Measurements from ENCODE around the gene DQX1. TPM values are rescaled to one million over a fixed set of nuclear protein-coding genes. Genes with fewer than 3 reads are reported as not detected.
A peak's percentile ranks its signal among the peaks of the same experiment; 100 is the strongest.

Gene DQX1
- total and polyA plus RNA-seq, 2 experiments from 2014 or later, result 0.32 to 0.52 TPM

GRCh38 chr2:74501335-74502071 is 24.5 kb downstream of the DQX1 start (continued):
- TF ChIP-seq ZNF462 (CRISPR knock-in tag; IDR thresholded peaks at IDR 0.05), result no peak
- TF ChIP-seq STAT1 (IDR thresholded peaks at IDR 0.05; ENCODE audit: unreplicated experiment), result no peak
- no peak for TF ChIP-seq NANOG (IDR thresholded peaks at IDR 0.05; ENCODE audit: borderline replicate concordance)
- TF ChIP-seq ZNF114 (CRISPR knock-in tag; IDR thresholded peaks at IDR 0.05), result no peak

- no peak overlapping the region for H3K27ac ChIP-seq (ENCODE audit: low read depth)
- no peak for TF ChIP-seq POLR2AphosphoS5 (IDR thresholded peaks at IDR 0.05; ENCODE audit: low read depth)
- TF ChIP-seq REST (IDR thresholded peaks at IDR 0.05; ENCODE audit: unreplicated experiment), result no peak
- no peak for TF ChIP-seq JUNB (IDR thresholded peaks at IDR 0.05; ENCODE audit: unreplicated experiment)
- TF ChIP-seq CTCF (conservative IDR thresholded peaks at IDR 0.05; ENCODE audit: low read depth in 2 of 2), result no peak
- no peak for TF ChIP-seq EZH2 (IDR thresholded peaks at IDR 0.05; ENCODE audit: low read depth, unreplicated experiment)
- TF ChIP-seq ZNF331 (CRISPR knock-in tag; IDR thresholded peaks at IDR 0.05; ENCODE audit: low read depth), result no peak
- no peak for TF ChIP-seq NANOG (IDR thresholded peaks at IDR 0.05; ENCODE audit: borderline replicate concordance)
- TF ChIP-seq EZH2phosphoT487 (IDR thresholded peaks at IDR 0.05; ENCODE audit: unreplicated experiment), result no peak
- no peak for TF ChIP-seq ETS1 (IDR thresholded peaks at IDR 0.05)
- no peak for TF ChIP-seq ZNF114 (CRISPR knock-in tag; IDR thresholded peaks at IDR 0.05)
Measured at GRCh38 chr2:74500578-74500946, 25.5 kb downstream of the DQX1 start.

More at GRCh38 chr2:74500578-74500946, 25.5 kb downstream of the DQX1 start:
- Mint-ChIP-seq H3K4me3 (peak overlapping the region; percentile 77; the same call in 1 of the 3 replicates), H3K9me3 (no peaks in the 10 kb centered on the region), H3K27ac (no peak overlapping the region), H3K36me3 (ENCODE audit: low read depth) (peaks cover 16% of the 10 kb centered on the region), H3K4me1 (peaks cover 54% of the 10 kb centered on the region), H3K27me3 (ENCODE audit: insufficient read depth, low read depth, poor library complexity) (peaks cover 100% of the 10 kb centered on the region)
- ATAC-seq (no peak), DNase-seq (ENCODE audit: low spot score) (peak; percentile 51)
- H3F3A ChIP-seq (replicated peaks; ENCODE audit: low read depth), result peaks cover 48% of the 10 kb centered on the region
- peak overlapping the region; percentile 69; the same call in 1 of the 2 replicates for H3K4me3 ChIP-seq
- no peaks in the 10 kb centered on the region for H3K79me2 ChIP-seq (replicated peaks; ENCODE audit: insufficient read depth)
- H3K4me1 ChIP-seq (ENCODE audit: insufficient read depth), result peaks cover 51% of the 10 kb centered on the region
- peaks cover 11% of the 10 kb centered on the region for H4K20me1 ChIP-seq (replicated peaks; ENCODE audit: insufficient read depth)
- H3K9me2 ChIP-seq (ENCODE audit: insufficient read depth), result no peaks in the 10 kb centered on the region
- H3K27me3 ChIP-seq (ENCODE audit: insufficient read depth), result peaks cover 100% of the 10 kb centered on the region
- H2AFZ ChIP-seq, result no peak overlapping the region
- peaks cover 6% of the 10 kb centered on the region; the same call in 1 of the 2 replicates for H3K36me3 ChIP-seq (ENCODE audit: insufficient read depth)
- peak overlapping the region; percentile 95; the same call in 1 of the 2 replicates for H3K4me2 ChIP-seq

All from GM23338 (cell line).